Osteoblast (primary cell): ENCODE measurements around the gene POLR2A. TPM values are rescaled to one million over a fixed set of nuclear protein-coding genes. Genes with fewer than 3 reads are reported as not detected.

Experiments used
- DNase-seq: peaks from one replicate; pipeline ENCODE4 v3.0.0; 2011; ENCODE audit warnings: low spot score, mixed read lengths; ENCODE audit not compliant: insufficient read length; ENCODE audit errors: missing footprints
- H2AFZ ChIP-seq: 2 replicates; pipeline ENCODE4 v1.6.0; 2011; ENCODE audit warnings: mild to moderate bottlenecking, low read length
- H3K27ac ChIP-seq: 2 replicates; pipeline ENCODE4 v1.5.1; 2011; ENCODE audit warnings: mild to moderate bottlenecking, low read depth, low read length, moderate library complexity
- H3K27me3 ChIP-seq: 2 replicates; pipeline ENCODE4 v1.6.0; 2012; ENCODE audit warnings: mild to moderate bottlenecking, control low read depth, inconsistent platforms, low read length, moderate library complexity; ENCODE audit not compliant: insufficient read depth
- H3K36me3 ChIP-seq: 2 replicates; pipeline ENCODE4 v1.5.1; 2011; ENCODE audit warnings: mild to moderate bottlenecking, low read length, control low read depth, moderate library complexity; ENCODE audit not compliant: insufficient read depth
- H3K4me1 ChIP-seq: 2 replicates; pipeline ENCODE4 v1.5.1; 2011; ENCODE audit warnings: mild to moderate bottlenecking, low read length, control low read depth, moderate library complexity; ENCODE audit not compliant: insufficient read depth
- H3K4me2 ChIP-seq: 2 replicates; pipeline ENCODE4 v1.6.0; 2011; ENCODE audit warnings: mild to moderate bottlenecking, low read length; ENCODE audit not compliant: insufficient read depth
- H3K4me3 ChIP-seq: fragments of 200-600 bp; sonication (generic); 3 replicates; pipeline ENCODE4 v1.5.1; 2012; ENCODE audit warnings: mild to moderate bottlenecking, low read length, inconsistent platforms; ENCODE audit not compliant: insufficient read depth
- H3K79me2 ChIP-seq: 2 replicates; pipeline ENCODE4 v1.6.0; 2012; ENCODE audit warnings: mild to moderate bottlenecking, low read length, control low read depth, inconsistent platforms; ENCODE audit not compliant: insufficient read depth
- H3K9me3 ChIP-seq: 2 replicates; pipeline ENCODE4 v1.5.1; 2011; ENCODE audit warnings: low read depth, low read length, control low read depth
- H4K20me1 ChIP-seq: 2 replicates; pipeline ENCODE4 v1.6.0; 2012; ENCODE audit warnings: mild to moderate bottlenecking, low read length, control low read depth; ENCODE audit not compliant: insufficient read depth
- total RNA-seq: library from RNA; depleted of rRNA; stranded (reverse); fragments of >200 nt; gene quantifications from 2 replicates; pipeline ENCODE4 v1.2.3, GENCODE V29; 2012
- TF ChIP-seq, protein P1 (sequence below): IDR thresholded peaks from 2 replicates; pipeline ENCODE4 v1.5.1; 2011; ENCODE audit warnings: mild to moderate bottlenecking, low read depth, low read length, moderate library complexity; ENCODE audit errors: extremely low read depth

POLR2A gene
- total RNA-seq, 1 donor, result 95.9 TPM

DNA sequence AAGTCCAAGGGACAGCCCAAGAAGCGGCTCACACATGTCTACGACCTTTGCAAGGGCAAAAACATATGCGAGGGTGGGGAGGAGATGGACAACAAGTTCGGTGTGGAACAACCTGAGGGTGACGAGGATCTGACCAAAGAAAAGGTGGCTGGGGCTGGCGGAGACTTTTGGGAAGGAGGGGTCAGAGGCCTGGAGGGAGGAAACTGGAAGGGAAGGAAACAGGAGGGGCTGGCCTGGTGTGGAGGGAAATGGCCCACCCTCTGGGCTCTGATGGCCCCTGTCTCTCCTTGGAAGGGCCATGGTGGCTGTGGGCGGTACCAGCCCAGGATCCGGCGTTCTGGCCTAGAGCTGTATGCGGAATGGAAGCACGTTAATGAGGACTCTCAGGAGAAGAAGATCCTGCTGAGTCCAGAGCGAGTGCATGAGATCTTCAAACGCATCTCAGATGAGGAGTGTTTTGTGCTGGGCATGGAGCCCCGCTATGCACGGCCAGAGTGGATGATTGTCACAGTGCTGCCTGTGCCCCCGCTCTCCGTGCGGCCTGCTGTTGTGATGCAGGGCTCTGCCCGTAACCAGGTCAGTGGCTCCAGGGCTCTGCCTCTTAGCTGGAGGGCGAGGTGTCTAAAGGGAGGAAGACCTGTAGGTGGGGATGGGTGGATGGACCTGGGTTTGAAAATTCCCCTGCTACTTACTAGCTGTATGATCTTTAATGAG is 12.5 kb downstream of the POLR2A start:
- no peak for DNase-seq
- no peak overlapping the region for H3K4me3 ChIP-seq
- H3K4me2 ChIP-seq, result no peak overlapping the region
- H3K36me3 ChIP-seq, result peaks cover 60% of the 10 kb centered on the region
- H2AFZ ChIP-seq, result no peak overlapping the region
- H3K4me1 ChIP-seq, result no peaks in the 10 kb centered on the region
- peaks cover 76% of the 10 kb centered on the region for H3K79me2 ChIP-seq
- H3K9me3 ChIP-seq, result no peaks in the 10 kb centered on the region
- TF ChIP-seq, protein P1, sequence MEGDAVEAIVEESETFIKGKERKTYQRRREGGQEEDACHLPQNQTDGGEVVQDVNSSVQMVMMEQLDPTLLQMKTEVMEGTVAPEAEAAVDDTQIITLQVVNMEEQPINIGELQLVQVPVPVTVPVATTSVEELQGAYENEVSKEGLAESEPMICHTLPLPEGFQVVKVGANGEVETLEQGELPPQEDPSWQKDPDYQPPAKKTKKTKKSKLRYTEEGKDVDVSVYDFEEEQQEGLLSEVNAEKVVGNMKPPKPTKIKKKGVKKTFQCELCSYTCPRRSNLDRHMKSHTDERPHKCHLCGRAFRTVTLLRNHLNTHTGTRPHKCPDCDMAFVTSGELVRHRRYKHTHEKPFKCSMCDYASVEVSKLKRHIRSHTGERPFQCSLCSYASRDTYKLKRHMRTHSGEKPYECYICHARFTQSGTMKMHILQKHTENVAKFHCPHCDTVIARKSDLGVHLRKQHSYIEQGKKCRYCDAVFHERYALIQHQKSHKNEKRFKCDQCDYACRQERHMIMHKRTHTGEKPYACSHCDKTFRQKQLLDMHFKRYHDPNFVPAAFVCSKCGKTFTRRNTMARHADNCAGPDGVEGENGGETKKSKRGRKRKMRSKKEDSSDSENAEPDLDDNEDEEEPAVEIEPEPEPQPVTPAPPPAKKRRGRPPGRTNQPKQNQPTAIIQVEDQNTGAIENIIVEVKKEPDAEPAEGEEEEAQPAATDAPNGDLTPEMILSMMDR, result no peak
- H3K27ac ChIP-seq, result no peak overlapping the region
- peaks cover 61% of the 10 kb centered on the region for H4K20me1 ChIP-seq
- H3K27me3 ChIP-seq, result no peaks in the 10 kb centered on the region

DNA sequence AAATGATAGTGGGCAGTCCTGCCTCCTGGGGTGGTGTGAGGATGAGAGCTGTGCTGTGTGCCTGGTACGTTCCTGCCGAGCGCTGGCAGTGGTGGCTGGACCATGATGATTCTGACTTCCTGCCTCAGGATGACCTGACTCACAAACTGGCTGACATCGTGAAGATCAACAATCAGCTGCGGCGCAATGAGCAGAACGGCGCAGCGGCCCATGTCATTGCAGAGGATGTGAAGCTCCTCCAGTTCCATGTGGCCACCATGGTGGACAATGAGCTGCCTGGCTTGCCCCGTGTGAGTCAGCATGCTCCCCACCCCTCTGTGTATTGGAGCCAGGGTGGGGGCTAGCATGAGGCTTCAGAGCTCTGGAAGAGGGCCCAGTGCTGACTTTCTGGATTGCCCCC is 13.1 kb downstream of the POLR2A start:
- H3K79me2 ChIP-seq, result peaks cover 70% of the 10 kb centered on the region
- H3K36me3 ChIP-seq, result peaks cover 66% of the 10 kb centered on the region
- no peak overlapping the region for H3K27ac ChIP-seq
- DNase-seq, result no peak
- H3K4me1 ChIP-seq, result no peaks in the 10 kb centered on the region
- no peak overlapping the region for H3K4me3 ChIP-seq
- H4K20me1 ChIP-seq, result peaks cover 61% of the 10 kb centered on the region
- no peaks in the 10 kb centered on the region for H3K9me3 ChIP-seq
- no peaks in the 10 kb centered on the region for H3K27me3 ChIP-seq
- TF ChIP-seq, protein P1, result no peak
- H2AFZ ChIP-seq, result no peak overlapping the region
- no peak overlapping the region for H3K4me2 ChIP-seq

DNA sequence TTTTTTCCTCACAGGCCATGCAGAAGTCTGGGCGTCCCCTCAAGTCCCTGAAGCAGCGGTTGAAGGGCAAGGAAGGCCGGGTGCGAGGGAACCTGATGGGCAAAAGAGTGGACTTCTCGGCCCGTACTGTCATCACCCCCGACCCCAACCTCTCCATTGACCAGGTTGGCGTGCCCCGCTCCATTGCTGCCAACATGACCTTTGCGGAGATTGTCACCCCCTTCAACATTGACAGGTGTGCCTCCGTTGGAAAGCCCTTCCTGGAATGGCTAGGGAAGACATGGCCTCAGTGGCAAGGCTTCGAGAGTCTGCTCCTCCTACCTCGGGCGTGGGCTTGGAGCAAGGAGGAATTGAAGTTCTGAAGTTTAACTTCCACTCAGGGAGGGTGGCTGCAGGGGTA is 13.5 kb downstream of the POLR2A start:
- peaks cover 69% of the 10 kb centered on the region for H3K36me3 ChIP-seq
- H3K27ac ChIP-seq, result no peak overlapping the region

DNA sequence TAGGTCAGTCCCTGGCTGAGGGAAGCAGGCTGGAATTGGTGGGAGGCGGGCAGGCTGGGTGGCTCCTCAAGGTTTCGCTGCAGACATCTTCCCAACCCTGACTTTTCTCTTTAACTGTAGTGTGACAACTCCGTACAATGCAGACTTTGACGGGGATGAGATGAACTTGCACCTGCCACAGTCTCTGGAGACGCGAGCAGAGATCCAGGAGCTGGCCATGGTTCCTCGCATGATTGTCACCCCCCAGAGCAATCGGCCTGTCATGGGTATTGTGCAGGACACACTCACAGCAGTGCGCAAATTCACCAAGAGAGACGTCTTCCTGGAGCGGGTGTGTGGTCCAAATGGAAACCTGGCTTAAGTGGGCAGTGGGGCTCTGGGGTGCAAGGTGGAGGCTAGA is 15.0 kb downstream of the POLR2A start:
- DNase-seq, result no peak
- Histone ChIP-seq H3K79me2 (peaks cover 57% of the 10 kb centered on the region), H2AFZ (no peak overlapping the region), H4K20me1 (peaks cover 49% of the 10 kb centered on the region), H3K4me3 (no peak overlapping the region), H3K9me3 (no peaks in the 10 kb centered on the region), H3K27ac (no peak overlapping the region), H3K36me3 (peaks cover 81% of the 10 kb centered on the region), H3K4me1 (no peaks in the 10 kb centered on the region), H3K4me2 (no peak overlapping the region), H3K27me3 (no peaks in the 10 kb centered on the region)
- TF ChIP-seq, protein P1, result no peak

More for the DNA sequence above, 13.5 kb downstream of the POLR2A start:
- H3K27me3 ChIP-seq, result no peaks in the 10 kb centered on the region
- no peaks in the 10 kb centered on the region for H3K4me1 ChIP-seq
- no peak for DNase-seq
- H2AFZ ChIP-seq, result no peak overlapping the region
- H3K79me2 ChIP-seq, result peaks cover 69% of the 10 kb centered on the region
- no peaks in the 10 kb centered on the region for H3K9me3 ChIP-seq
- peaks cover 59% of the 10 kb centered on the region for H4K20me1 ChIP-seq
- H3K4me2 ChIP-seq, result no peak overlapping the region
- no peak overlapping the region for H3K4me3 ChIP-seq
- TF ChIP-seq, protein P1, result no peak
